Lower leg skin (tissue), 4 donors: ENCODE data around the gene FOXA2. TPM values are rescaled to one million over a fixed set of nuclear protein-coding genes. Genes with fewer than 3 reads are reported as not detected.

Experiments
- DNase-seq, 2 donors: peaks; one replicate each; pipeline ENCODE4 v3.0.0-alpha.2; 2019; ENCODE audit warnings: low spot score in 2 of 2
- H3K4me3 ChIP-seq: fragments of 200-600 bp; sonication (generic); 2 replicates; pipeline ENCODE4 v1.5.1; 2017; ENCODE audit warnings: mild to moderate bottlenecking, low read depth; ENCODE audit not compliant: poor library complexity, severe bottlenecking
- CTCF ChIP-seq, 3 donors: fragments of 450-650 bp; IDR thresholded peaks; one replicate each; pipeline ENCODE4 v1.5.1; 2016; ENCODE audit warnings: antibody characterized with exemption in 3 of 3, mild to moderate bottlenecking in 3 of 3, moderate library complexity in 2 of 3
- POLR2A ChIP-seq, 2 donors: fragments of 450-650 bp; IDR thresholded peaks; one replicate each; pipeline ENCODE4 v1.6.1; 2016 to 2017; ENCODE audit warnings: antibody characterized with exemption in 2 of 2, mild to moderate bottlenecking in 1 of 2, moderate library complexity in 1 of 2
- WGBS, 2 donors: methylation state at CpG; one replicate each; pipeline ENCODE4 v1.1.5; 2018; 5-methylcytosine and 5-hydroxymethylcytosine counted together
- intact Hi-C: fragments of 100-400 bp; cut with DNase I; formaldehyde crosslinking; loops from one replicate; pipeline ENCODE4 v1.15.0; 2023; ENCODE audit warnings: low total_unique reads
- total RNA-seq, 4 donors: library from RNA; depleted of rRNA; stranded (reverse); fragments of >200 nt; gene quantifications; one replicate each; pipeline ENCODE4 v1.1.0, GENCODE V29; 2016

Gene FOXA2
- total RNA-seq, 4 donors from 2014 or later: not detected

GRCh38 chr20:22620342-22620741, 36.0 kb upstream of the FOXA2 start:
- no peak for DNase-seq
- no peak overlapping the region for H3K4me3 ChIP-seq
- TF ChIP-seq CTCF (IDR thresholded peaks at IDR 0.05) (no peak), POLR2A (IDR thresholded peaks at IDR 0.05) (no peak)
- 57 to 58% methylated on average over 9 of the region's 9 CpGs for WGBS, 2 donors
- intact Hi-C loops: no loop called here

GRCh38 chr20:22619806-22620205, 35.4 kb upstream of the FOXA2 start:
- DNase-seq: no peak
- intact Hi-C loops: no loop called here
- WGBS, 2 donors: 62 to 65% methylated on average over 6 of the region's 6 CpGs
- TF ChIP-seq CTCF (IDR thresholded peaks at IDR 0.05): no peak
- TF ChIP-seq POLR2A (IDR thresholded peaks at IDR 0.05): no peak
- no peak overlapping the region for H3K4me3 ChIP-seq

GRCh38 chr20:22619272-22619671, 34.9 kb upstream of the FOXA2 start:
- TF ChIP-seq POLR2A (IDR thresholded peaks at IDR 0.05): no peak
- TF ChIP-seq CTCF (IDR thresholded peaks at IDR 0.05): no peak
- H3K4me3 ChIP-seq: no peak overlapping the region
- DNase-seq: no peak
- intact Hi-C loops: no loop called here
- WGBS, 2 donors: 40 to 44% methylated on average over 2 of the region's 2 CpGs

GRCh38 chr20:22617160-22617559, 32.8 kb upstream of the FOXA2 start:
- no peak overlapping the region for H3K4me3 ChIP-seq
- intact Hi-C loops: no loop called here
- TF ChIP-seq CTCF (IDR thresholded peaks at IDR 0.05) (no peak), POLR2A (IDR thresholded peaks at IDR 0.05) (no peak)
- WGBS, 2 donors: 61 to 80% methylated on average over 3 of the region's 3 CpGs
- no peak for DNase-seq

GRCh38 chr20:22616551-22616950, 32.2 kb upstream of the FOXA2 start:
- intact Hi-C loops: no loop called here
- no peak overlapping the region for H3K4me3 ChIP-seq
- WGBS, 2 donors: 33 to 53% methylated on average over 3 of the region's 3 CpGs
- TF ChIP-seq POLR2A (IDR thresholded peaks at IDR 0.05) (no peak), CTCF (IDR thresholded peaks at IDR 0.05) (no peak)
- no peak for DNase-seq

GRCh38 chr20:22615425-22615824, 31.1 kb upstream of the FOXA2 start:
- 64 to 75% methylated on average over 6 of the region's 6 CpGs for WGBS, 2 donors
- TF ChIP-seq CTCF (IDR thresholded peaks at IDR 0.05) (no peak), POLR2A (IDR thresholded peaks at IDR 0.05) (no peak)

More at GRCh38 chr20:22615425-22615824, 31.1 kb upstream of the FOXA2 start:
- no peak overlapping the region for H3K4me3 ChIP-seq
- intact Hi-C loops: no loop called here
- DNase-seq: no peak
